EL (cell line): ENCODE measurements around the gene ZNF844.
"Not testable (repeated sequence)": the region's sequence is repeated elsewhere in the genome, so short reads cannot be mapped to it uniquely, and the experiment has no call there.

Source experiments
- DNase-seq: peaks from one replicate; pipeline ENCODE4 v3.0.0-alpha.2; 2016

ZNF844 gene

DNA sequence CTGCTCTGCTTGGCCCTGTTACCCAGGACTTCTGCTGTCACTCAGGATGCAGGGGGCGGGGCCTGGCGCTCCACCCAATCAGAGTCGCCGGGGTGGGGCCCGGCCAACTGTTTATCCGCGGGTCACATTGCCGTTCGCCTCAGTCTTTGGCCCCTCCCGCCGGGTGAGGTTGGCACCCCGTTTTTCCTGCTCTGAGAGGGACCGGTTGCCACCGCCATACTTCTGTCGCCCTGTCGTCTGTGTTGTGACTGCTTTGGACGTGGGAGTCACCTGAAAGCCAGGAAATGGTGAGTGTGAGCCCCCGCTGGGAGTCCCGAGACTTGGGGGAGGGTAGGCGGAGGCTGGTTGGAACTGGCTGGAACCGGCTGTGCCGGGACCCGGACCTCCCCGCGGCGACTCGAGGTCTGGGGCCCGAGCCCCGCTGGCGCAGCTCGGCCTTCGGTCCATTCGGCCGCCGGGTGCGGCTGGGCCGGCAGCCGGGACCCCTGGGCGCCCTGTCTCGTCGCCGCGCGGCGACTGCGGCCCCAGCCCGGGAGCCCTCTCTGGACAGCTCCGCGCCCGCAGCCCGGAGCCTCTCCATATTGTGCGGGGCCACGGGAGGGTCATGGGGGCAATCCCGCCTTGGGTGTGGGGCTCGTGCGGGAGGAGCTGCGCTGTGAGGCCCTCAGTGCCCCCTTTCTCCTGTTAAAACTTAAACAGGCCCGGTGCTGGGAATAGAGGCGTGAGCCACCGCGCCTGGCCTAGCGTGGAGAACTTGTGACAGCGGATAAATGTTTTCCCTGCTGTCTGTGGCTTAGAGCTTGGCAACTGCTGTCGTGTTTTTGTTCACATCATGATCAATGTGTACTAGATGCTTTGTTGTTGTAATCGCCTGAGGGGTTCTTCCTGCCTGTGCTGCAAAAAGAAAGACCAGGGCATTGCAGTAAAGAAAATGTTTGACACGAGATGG is at the start of gene ZNF844:
ZNF844 (plus strand) TSS at position 142 of the 949 bp plus-strand sequence; CDS start at position 285, 143 bp downstream.
- peak; percentile 89 for DNase-seq

DNA sequence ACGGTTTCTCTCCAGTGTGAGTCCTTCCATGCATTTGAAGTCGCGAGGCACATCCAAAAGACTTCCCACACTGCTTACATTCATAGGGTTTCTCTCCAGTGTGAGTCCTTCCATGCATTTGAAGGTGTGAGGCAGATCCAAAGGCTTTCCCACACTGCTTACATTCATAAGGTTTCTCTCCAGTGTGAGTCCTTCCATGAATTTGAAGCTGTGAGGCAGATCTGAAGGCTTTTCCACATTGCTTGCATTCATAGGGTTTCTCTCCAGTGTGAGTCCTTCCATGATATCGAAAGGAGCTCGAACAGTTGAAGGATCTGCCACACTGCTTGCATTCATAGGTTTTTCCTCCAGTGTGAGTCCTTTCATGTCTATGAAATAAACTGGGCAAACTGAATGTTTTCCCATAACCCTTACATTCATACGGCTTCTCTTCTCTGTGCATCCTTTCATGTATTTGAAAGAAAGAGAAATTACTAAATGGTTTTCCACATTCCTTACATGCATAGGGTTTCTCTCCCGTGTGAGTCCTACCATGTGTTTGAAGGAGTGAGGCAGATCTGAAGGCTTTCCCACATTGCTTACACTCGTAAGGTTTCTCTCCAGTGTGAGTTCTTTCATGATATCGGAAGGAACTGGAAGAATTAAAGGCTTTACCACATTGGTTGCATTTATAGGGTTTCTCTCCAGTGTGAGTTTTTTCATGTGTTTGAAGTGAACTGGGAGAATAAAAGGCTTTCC is 49.3 kb upstream of the ZNF844 start:
- no peak for DNase-seq

DNA sequence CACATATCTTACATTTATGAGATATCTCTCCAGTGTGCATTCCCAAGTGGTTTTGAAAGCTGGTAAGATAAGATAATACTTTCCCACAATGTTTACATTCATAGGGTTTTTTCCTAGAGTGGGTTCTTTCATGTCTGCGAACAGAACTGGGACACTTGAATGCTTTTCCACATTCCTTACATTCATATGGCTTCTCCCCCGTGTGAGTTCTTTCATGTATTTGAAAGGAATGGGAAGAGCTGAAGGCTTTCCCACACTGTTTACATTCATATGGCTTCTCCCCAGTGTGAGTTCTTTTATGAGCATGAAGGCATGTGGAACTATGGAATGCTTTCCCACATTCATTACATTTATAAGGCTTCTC is 48.8 kb upstream of the ZNF844 start:
- no peak for DNase-seq

DNA sequence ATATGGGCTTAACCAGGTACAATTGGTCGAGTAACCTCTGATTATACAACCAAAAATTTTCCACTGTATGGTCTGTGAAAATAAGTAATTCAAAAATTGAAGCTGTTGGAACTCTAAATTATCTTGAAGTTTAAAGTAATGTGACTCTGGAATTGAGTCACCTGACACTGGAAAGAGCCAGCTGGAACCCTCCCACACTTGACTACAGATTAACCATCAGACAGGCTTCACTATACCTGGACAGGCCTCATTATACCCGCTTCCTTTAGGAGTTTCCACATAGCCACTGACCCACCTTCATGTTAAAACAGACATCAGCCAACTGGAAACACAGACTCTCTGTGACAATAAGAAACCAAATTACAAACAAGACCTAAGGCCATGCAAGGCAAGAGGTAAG is 30.3 kb upstream of the ZNF844 start:
- no peak for DNase-seq

DNA sequence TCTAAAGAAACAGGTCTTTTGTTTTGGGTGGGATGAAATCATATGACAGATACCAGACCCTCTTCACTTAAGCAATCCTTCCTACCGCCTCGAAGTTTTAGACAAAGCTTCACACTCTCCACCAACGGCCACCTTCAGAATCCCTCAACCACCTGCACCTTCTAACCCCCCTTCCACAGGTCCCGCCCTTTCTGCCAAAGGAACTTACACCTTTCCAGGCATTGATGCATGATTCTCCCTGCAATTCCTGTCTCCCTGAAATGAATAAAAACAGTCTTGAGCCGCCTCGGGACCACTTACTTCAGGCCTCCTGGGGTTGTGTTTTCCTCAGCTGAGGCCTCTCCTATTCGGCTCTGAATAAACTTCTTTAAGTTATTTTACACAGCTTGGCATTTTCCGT is 29.9 kb upstream of the ZNF844 start:
- no peak for DNase-seq

DNA sequence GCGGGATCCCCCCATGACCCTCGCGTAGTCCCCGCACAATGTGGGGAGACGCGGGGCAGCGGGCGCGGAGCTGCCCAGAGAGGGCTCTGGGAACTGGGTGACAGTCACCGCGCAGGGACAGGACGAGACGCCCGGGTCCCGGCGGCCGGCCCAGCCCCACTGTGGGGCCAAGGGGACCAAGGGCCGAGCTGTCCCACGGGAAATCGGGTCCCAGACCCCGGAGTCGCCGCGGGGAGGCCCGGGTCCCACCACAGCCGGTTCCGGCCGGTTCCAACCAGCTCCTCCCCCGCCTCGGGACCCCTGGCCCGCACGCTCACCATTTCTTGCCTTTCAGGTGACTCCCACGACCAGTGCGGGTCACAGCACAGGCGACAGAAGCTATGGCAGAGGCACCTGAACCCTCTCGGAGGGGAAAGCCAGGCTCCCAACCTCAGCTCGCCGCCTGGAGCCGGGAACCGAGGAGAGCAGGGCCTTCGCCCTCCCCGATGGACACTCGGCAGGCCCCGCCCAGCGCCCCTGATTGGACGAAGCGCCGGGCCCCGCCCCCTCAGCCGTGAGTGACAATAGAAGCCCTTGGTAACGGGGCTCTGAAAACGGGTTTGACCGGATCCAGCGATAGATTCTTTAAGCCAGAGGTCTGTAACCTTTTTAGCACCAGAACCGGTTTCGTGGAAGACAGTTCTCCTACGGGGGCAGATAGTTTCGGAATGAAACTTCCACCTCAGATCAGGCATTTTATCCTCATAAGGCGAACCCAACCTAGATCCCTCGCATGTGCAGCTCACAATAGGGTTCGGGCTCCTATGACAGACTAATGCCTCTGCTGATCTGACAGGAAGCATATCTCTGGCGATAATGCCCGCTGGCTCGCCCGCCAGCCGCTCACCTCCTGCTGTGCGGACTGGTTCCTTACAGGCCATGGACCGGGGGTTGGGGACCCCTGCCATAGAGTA is 29.0 kb upstream of the ZNF844 start, which contains the start of gene ZNF433:
ZNF433 (minus strand) TSS at position 460 of the 953 bp plus-strand sequence; CDS start at position 320, 140 bp downstream.
- peak; percentile 92 for DNase-seq

DNA sequence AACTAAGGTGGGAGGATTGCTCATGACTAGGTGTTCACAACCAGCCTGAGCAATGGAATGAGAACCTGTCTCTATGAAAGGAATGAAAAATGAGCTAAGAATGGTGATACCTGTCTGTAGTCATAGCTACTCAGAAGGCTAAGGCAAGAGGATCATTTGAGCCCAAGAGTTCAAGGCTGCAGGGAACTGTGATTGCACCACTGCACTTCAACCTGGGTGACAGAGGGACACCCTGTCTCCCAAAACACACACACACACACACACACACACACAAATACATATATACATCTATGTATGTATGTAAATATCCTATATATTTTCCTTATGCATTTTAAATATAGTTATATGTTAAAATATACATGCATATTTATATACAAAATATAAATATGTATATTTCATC is 21.6 kb upstream of the ZNF844 start:
- DNase-seq, result no peak

DNA sequence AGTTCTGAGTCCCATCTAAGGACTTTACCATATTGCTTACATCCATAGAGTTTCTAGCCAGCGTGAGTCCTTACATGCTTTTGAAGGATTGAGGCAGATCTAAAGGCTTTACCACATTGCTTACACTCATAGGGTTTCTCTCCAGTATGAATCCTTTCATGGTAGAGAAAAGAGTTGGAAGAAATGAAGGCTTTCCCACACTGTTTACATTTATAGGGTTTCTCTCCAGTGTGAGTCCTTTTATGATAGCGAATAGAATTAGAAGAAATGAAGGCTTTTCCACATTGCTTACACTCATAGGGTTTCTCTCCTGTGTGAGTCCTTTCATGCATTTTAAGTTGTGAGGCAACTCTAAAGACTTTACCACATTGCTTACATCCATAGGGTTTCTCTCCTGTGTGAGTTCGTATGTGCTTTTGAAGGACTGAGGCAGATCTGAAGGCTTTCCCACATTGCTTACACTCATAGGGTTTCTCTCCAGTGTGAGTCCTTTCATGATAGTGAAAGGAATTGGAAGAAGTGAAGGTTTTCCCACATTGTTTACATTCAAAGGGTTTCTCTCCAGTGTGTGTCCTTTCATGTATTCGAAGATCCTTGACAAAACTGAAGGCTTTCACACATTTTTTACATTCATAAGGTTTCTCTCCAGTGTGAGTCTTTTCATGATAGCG is 20.6 kb upstream of the ZNF844 start:
- no peak for DNase-seq

DNA sequence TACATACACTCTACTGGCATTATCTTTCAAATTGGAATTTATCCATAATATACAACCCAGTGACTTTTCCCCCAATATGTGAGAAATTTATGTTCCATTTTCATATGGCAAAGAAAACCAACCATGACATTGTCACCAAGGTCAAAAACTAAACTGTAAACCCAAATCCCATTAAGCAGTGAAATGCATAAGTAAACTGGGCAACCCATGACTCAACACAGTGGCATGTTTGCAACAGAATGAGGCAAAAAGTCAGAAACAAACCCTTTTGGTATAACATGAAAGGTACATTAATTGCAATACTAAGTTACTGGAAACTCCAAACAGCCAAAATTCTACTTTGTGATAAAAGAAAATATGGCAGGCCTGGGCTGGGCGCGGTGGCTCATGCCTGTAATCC is 16.7 kb upstream of the ZNF844 start:
- peak; percentile 18 for DNase-seq

DNA sequence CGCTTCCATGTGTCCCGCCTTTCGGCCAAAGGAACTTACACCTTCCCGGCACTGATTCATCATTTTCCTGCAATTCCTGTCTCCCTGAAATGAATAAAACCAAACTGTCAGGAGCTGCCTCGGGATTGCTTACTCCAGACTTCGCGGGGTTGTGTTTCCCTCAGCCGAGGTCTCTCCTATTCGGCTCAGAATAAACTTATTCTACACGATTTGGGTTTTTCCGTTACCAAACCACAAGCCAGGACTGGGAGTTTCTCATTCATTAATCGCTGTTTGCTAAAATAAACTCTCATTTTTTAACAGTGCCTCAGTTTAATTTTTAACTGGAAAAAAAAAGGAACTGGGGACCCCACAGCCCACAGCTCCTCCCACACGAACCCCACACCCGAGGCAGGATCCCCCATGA is 12.4 kb upstream of the ZNF844 start:
- peak; percentile 46 for DNase-seq

DNA sequence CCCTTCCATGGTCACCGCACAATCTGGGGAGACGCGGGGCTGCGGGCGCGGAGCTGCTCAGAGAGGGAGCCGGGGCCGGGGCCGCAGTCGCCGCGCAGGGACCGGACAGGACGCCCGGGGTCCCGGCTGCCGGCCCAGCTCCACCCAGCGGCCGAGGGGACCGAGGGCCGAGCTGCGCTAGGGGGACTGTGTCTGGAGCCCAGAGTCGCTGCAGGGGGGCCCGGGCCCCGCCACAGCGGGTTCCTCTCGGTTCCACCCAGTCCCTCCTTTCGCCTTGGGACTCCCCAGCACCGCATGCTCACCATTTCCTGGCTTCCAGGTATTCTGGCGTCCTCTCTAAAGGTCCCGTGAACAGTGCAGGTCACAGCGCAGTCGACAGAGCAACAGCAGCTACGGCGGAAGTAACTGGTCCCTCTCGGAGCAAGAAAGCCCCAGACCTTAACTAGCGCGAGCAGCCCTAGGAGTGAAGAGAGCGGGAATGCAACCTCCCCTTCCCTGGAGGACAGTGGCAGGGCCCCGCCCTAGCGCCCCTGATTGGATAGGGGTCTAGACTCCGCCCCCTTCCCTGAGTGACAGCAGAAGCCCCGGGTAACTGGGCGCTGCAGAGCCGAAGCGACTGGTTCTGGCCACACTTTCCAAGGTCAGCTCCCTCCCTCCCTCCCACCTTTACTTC is 11.9 kb upstream of the ZNF844 start, which contains the start of gene ZNF878:
ZNF878 (minus strand) TSS at position 465 of the 673 bp plus-strand sequence; CDS start at position 305, 160 bp downstream.
- peak; percentile 96 for DNase-seq

DNA sequence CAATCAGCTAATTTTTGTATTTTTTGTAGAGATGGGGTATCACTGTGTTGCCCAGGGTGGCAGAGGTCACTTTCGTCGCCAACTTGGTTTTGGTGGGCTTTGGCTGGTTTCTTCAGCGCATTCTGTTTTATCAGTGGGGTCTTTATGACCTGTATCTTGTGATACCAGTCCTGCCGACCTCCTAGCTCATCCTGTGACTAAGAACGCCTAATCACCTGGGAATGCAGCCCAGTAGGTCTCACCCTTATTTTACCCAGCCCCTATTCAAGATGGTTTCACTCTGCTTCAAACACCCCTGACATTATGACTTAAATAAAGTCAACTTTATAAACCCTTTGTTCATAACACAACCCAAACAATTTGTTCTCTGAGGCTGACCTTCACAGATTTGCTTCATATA is 8.7 kb upstream of the ZNF844 start:
- no peak for DNase-seq

DNA sequence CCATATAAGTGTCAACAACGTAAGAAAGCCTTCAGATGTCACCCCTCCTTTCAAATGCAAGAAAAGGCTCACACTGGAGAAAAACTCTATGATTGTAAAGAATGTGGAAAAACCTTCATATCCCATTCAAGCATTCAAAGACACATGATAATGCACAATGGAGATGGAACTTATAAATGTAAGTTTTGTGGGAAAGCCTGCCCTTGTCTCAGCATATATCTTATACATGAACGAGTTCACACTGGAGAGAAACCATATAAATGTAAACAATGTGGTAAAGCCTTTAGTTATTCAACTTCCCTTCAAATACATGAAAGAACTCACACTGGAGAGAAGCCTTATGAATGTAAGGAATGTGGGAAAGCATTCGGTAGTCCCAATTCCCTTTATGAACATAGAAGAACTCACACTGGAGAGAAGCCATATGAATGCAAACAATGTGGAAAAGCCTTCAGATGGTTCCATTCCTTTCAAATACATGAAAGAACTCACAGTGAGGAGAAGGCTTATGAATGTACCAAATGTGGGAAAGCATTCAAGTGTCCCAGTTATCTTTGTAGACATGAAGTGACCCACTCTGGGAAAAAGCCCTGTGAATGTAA is 11.1 kb downstream of the ZNF844 start:
- no peak for DNase-seq

DNA sequence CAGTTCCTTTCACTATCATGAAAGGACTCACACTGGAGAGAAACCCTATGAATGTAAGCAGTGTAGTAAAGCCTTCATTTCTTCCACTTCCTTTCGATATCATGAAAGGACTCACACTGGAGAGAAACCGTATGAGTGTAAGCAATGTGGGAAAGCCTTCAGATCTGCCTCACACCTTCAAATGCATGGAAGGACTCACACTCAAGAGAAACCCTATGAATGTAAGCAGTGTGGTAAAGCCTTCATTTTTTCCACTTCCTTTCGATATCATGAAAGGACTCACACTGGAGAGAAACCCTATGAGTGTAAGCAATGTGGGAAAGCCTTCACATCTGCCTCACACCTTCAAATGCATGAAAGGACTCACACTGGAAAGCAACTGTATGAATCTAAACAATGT is 11.8 kb downstream of the ZNF844 start:
- not testable (repeated sequence) for DNase-seq

DNA sequence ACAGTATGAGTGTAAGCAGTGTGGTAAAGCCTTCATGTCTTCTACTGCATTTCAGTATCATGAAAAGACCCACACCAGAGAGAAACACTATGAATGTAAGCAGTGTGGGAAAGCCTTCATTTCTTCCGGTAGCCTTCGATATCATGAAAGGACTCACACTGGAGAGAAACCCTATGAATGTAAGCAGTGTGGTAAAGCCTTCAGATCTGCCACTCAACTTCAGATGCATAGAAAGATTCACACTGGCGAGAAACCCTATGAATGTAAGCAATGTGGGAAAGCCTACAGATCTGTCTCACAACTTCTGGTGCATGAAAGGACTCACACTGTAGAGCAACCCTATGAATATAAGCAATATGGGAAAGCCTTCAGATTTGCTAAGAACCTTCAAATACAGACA is 12.8 kb downstream of the ZNF844 start:
- DNase-seq, result no peak

DNA sequence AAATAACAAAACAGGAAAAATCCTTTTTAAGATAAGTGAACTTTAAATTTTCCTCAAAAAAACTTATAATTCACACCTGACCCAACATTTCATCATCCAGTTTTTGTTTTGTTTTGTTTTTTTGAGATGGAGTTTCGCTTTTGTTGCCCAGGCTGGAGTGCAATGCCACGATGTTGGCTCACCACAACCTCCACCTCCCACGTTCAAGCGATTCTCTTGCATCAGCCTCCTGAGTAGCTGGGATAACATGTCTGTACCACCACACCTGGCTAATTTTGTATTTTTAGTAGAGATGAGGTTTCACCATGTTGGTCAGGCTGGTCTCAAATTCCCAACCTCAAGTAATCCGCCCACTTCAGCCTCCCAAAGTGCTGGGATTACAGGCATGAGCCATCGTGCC is 18.8 kb downstream of the ZNF844 start:
- DNase-seq, result not testable (repeated sequence)

DNA sequence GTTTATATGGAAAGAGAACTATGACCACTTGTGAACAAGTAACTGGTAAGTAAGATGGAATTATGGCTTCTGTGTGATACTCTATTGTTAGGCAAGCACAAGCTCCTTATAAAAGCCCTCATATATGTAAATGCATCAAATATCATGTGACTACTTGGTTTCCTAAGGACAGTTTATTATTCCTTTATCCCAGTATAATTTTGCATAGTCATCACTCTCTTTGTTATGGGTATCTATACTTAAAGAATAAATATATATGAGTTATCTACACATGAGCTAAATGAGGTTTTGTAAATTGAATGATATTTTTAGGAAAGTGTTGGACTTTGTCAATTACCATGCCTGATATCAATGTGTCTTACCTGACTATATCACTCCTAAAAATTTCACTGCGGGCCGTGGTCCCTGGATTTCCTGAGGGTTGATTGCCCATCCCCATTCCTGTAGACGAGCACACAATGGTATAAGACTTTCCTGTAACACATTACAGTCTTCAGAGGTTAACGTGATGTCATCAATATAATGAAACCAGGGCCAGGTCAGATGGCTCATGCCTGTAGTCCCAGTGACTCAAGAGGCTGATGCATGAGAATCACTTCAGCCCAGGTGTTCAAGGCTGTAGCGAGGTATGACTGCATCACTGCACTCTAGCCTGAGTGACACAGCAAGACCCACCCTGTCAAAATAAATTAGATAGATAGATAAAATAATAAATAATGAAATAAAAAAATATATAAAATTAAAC is 20.7 kb downstream of the ZNF844 start:
- no peak for DNase-seq

DNA sequence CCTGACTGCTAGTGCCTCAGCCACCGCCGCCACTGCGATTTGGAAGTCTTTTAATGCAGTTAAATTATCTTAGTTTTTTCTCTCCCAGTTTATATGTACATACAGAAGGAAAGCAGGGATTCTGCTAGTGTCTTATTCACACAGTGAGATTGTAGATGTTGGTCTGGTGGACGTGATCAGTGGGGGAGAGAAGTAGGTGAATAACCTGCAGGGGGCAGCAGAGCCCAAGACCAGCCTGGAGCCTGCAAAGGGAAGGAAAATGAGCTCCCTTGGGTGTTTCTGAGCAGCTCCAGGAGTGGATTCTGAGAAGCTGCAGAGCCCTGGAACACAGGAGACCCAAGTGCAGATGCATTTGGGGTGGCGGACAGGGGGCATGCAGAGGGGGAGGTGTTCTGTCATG is 26.3 kb downstream of the ZNF844 start:
- DNase-seq, result peak; percentile 50

DNA sequence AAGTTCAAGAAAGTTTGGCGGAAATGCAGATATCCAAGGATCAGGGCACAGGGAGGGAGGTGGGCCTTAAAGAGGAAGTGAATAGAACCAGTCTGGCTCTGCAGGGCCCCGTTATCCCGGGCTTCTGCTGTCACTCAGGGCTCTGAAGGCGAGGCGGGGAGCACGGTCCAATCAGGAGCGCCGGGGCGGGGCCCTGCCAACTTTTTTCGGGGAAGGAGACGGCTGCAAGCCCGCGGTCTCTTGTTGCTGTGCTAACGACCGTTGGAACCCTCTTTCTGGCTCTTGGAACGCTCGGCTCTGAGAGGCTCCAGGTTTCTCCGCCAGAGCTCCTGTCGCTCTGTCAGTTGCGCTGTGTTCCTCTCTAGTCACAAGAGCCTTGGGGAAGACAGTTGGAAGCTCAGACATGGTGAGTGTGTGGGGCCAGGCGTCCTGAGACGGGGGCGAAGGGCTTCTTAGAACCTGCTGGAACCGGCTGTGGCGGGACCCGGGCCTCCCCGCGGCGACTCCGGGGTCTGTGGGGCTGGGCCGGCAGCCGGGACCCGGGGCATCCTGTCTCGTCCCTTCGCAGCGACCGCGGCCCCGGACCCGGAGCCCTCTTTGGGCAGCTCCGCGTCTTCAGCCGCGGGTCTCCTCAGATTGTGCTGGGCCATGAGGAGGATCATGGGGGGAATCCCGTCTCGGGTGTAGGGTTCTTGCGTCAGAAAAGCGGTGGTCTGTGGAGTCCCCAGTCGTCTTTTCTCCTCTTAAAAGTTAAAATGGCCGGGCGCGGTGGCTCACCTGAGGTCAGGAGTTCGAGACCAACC is 27.7 kb downstream of the ZNF844 start:
- peak; percentile 94 for DNase-seq
